GM23338 (cell line): Measurements from ENCODE around the gene RPL22. TPM values are rescaled to one million over a fixed set of nuclear protein-coding genes. Genes with fewer than 3 reads are reported as not detected.
A peak's percentile ranks its signal among the peaks of the same experiment; 100 is the strongest.

Experiments used
- ATAC-seq: fragments of 200-7000 bp; cut with Tn5 transposase; 3 replicates; pipeline ENCODE4 v1.9.1; 2020
- DNase-seq: peaks from one replicate; pipeline ENCODE4 v3.0.0-alpha.2; 2015; ENCODE audit warnings: low spot score
- H2AFZ ChIP-seq: fragments of 200-600 bp; sonication (generic); 2 replicates; pipeline ENCODE4 v1.8.0; 2016; ENCODE audit warnings: antibody characterized with exemption, mild to moderate bottlenecking, moderate library complexity
- H3F3A ChIP-seq: fragments of 200-600 bp; sonication (generic); replicated peaks from 2 replicates; pipeline ENCODE4 v1.8.0; 2017; ENCODE audit warnings: antibody characterized with exemption, mixed run types, low read depth
- H3K27ac ChIP-seq: fragments of 200-600 bp; sonication (generic); 2 replicates; pipeline ENCODE4 v1.6.1; 2016; ENCODE audit warnings: low read depth
- H3K27me3 ChIP-seq: fragments of 200-600 bp; sonication (generic); 2 replicates; pipeline ENCODE4 v1.8.0; 2016; ENCODE audit warnings: mild to moderate bottlenecking, mixed run types, moderate library complexity; ENCODE audit not compliant: insufficient read depth
- H3K36me3 ChIP-seq: fragments of 200-600 bp; sonication (generic); 2 replicates; pipeline ENCODE4 v1.8.0; 2016; ENCODE audit warnings: mild to moderate bottlenecking; ENCODE audit not compliant: insufficient read depth
- H3K4me1 ChIP-seq: fragments of 200-600 bp; sonication (generic); 2 replicates; pipeline ENCODE4 v1.8.0; 2016; ENCODE audit warnings: mild to moderate bottlenecking, moderate library complexity; ENCODE audit not compliant: insufficient read depth
- H3K4me2 ChIP-seq: fragments of 200-600 bp; sonication (generic); 2 replicates; pipeline ENCODE4 v1.7.1; 2017; ENCODE audit warnings: mixed run types
- H3K4me3 ChIP-seq: fragments of 200-600 bp; sonication (generic); 2 replicates; pipeline ENCODE4 v1.6.1; 2016; ENCODE audit warnings: mixed run types
- H3K79me2 ChIP-seq: fragments of 200-600 bp; sonication (generic); replicated peaks from 2 replicates; pipeline ENCODE4 v1.8.0; 2017; ENCODE audit warnings: mild to moderate bottlenecking; ENCODE audit not compliant: insufficient read depth
- H3K9me2 ChIP-seq: fragments of 200-600 bp; sonication (generic); 2 replicates; pipeline ENCODE4 v1.8.0; 2017; ENCODE audit not compliant: insufficient read depth
- H4K20me1 ChIP-seq: fragments of 200-600 bp; sonication (generic); replicated peaks from 2 replicates; pipeline ENCODE4 v1.8.0; 2017; ENCODE audit warnings: mild to moderate bottlenecking; ENCODE audit not compliant: insufficient read depth
- H3K27ac Mint-ChIP-seq: 2 replicates; pipeline ENCODE4 v1.8.0; 2020; ENCODE audit warnings: inconsistent platforms, mild to moderate bottlenecking, moderate library complexity, mixed read lengths
- H3K27me3 Mint-ChIP-seq: 3 replicates; pipeline ENCODE4 v1.8.0; 2022; ENCODE audit warnings: low read depth, mild to moderate bottlenecking, moderate library complexity, mixed read lengths, inconsistent platforms; ENCODE audit not compliant: insufficient read depth, poor library complexity
- H3K36me3 Mint-ChIP-seq: 3 replicates; pipeline ENCODE4 v1.8.0; 2021; ENCODE audit warnings: low read depth, mild to moderate bottlenecking, inconsistent platforms, moderate library complexity, mixed read lengths
- H3K4me1 Mint-ChIP-seq: 3 replicates; pipeline ENCODE4 v1.8.0; 2020; ENCODE audit warnings: mild to moderate bottlenecking, inconsistent platforms, mixed read lengths
- H3K4me3 Mint-ChIP-seq: 3 replicates; pipeline ENCODE4 v1.8.0; 2021; ENCODE audit warnings: moderate library complexity, mild to moderate bottlenecking, inconsistent platforms, mixed read lengths
- H3K9me3 Mint-ChIP-seq: 3 replicates; pipeline ENCODE4 v1.8.0; 2020; ENCODE audit warnings: moderate library complexity, mild to moderate bottlenecking, inconsistent platforms, mixed read lengths
- CREB1 ChIP-seq: fragments of 250-450 bp; sonication (Bioruptor Pico); IDR thresholded peaks from 2 replicates; pipeline ENCODE4 v1.5.0; 2020; ENCODE audit warnings: low read depth, mild to moderate bottlenecking, moderate library complexity
- CTCF ChIP-seq, 2 experiments: fragments of 200-600 bp in 1 of 2; sonication (generic) in 1 of 2; conservative IDR thresholded peaks; 2 replicates each; pipeline versions ENCODE4 v1.5.1 to v1.6.1; 2016 to 2017; ENCODE audit warnings: antibody characterized with exemption in 2 of 2, low read depth in 2 of 2, mild to moderate bottlenecking in 2 of 2, moderate library complexity in 1 of 2
- ETS1 ChIP-seq: IDR thresholded peaks from 2 replicates; pipeline ENCODE4 v1.6.1; 2016; ENCODE audit warnings: antibody characterized with exemption
- EZH2 ChIP-seq: fragments of 200-600 bp; sonication (generic); IDR thresholded peaks from one replicate; pipeline ENCODE4 v1.8.0; 2017; ENCODE audit warnings: antibody characterized with exemption, mild to moderate bottlenecking, low read depth; ENCODE audit not compliant: unreplicated experiment
- EZH2phosphoT487 ChIP-seq: fragments of 200-600 bp; sonication (generic); IDR thresholded peaks from one replicate; pipeline ENCODE4 v1.8.1; 2018; ENCODE audit warnings: antibody characterized with exemption; ENCODE audit not compliant: unreplicated experiment
- NANOG ChIP-seq: IDR thresholded peaks from 2 replicates; pipeline ENCODE4 v1.6.1; 2016; ENCODE audit warnings: antibody characterized with exemption, borderline replicate concordance
- POLR2AphosphoS5 ChIP-seq: IDR thresholded peaks from 2 replicates; pipeline ENCODE4 v1.6.1; 2016; ENCODE audit warnings: antibody characterized with exemption, low read depth
- STAT1 ChIP-seq: IDR thresholded peaks from one replicate; pipeline ENCODE4 v1.6.1; 2016; ENCODE audit warnings: antibody characterized with exemption; ENCODE audit not compliant: unreplicated experiment
- ZNF114 ChIP-seq: fragments of 250-450 bp; sonication (Bioruptor Pico); IDR thresholded peaks from 2 replicates; pipeline ENCODE4 v1.5.0; 2020; ENCODE audit warnings: mild to moderate bottlenecking, moderate library complexity
- ZNF331 ChIP-seq: fragments of 250-450 bp; sonication (Bioruptor Pico); IDR thresholded peaks from 2 replicates; pipeline ENCODE4 v1.5.0; 2020; ENCODE audit warnings: low read depth, mild to moderate bottlenecking, moderate library complexity
- polyA plus RNA-seq: library from polyadenylated mRNA; unstranded; fragments of >200 nt; fragmentation: Nextera tagmentation; extraction: Ambion mirVana; gene quantifications from 2 replicates; pipeline ENCODE4 v1.2.1, GENCODE V29; 2016
- total RNA-seq: library from RNA; depleted of rRNA; stranded (reverse); fragments of >200 nt; shearing (Covaris generic); gene quantifications from 2 replicates; pipeline ENCODE4 v1.2.3, GENCODE V29; 2014
- TF ChIP-seq, protein P1 (sequence below): IDR thresholded peaks from one replicate; pipeline ENCODE4 v1.6.1; 2018; ENCODE audit warnings: antibody characterized with exemption; ENCODE audit not compliant: unreplicated experiment

The RPL22 gene
- total and polyA plus RNA-seq, 2 experiments from 2014 or later, result 145 to 818 TPM

DNA sequence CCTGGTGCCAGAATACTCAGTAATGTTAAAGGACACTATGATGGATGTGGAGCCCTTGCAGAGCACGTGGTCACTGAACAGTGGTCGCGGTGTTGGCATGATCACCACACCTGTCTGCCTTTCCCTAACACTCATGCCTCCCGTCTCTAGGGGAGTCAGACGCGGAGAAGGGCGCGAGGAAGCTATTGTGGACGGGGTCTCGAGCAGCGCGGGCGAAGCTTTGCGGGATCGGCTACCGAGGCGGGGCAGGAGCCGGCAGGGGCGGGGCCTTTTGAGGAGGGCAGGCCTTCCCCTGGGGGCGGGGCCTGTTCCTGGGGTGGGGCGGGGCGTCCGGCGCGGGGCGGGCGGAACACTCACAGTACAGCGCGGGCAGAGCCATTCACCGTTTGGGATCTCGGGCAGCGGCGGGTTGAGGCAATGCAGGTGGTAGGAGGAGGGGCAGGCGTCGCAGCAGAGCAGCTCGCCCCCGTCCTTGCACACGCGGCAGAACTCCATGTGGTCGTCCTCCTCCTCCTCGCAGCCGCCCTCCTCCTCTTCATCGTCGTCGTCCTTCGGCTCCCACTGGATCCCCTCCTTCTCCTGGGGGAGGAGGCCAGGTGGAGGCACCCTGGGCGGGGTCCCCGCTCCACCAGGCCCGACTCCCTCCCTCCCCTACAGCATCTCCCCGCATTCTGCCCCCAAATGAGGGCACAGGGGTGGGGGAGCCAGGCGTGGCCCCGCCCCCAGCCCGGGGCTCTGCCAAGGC, 50.7 kb downstream of the RPL22 start:
- 0 out of 2 replicates have a peak, but pooled peaks cover 2% of the 10 kb centered on the region for H3F3A ChIP-seq
- peaks cover 15% of the 10 kb centered on the region for H3K27me3 Mint-ChIP-seq
- no peak for TF ChIP-seq NANOG
- TF ChIP-seq POLR2AphosphoS5, result no peak
- TF ChIP-seq ETS1, result no peak
- TF ChIP-seq ZNF331 (CRISPR knock-in tag), result no peak
- no peak for TF ChIP-seq CTCF (conservative IDR thresholded peaks at IDR 0.05; ENCODE audit: low read depth in 2 of 2)
- TF ChIP-seq ZNF114 (CRISPR knock-in tag), result no peak
- TF ChIP-seq EZH2phosphoT487, result no peak
- peak; percentile 95 for ATAC-seq
- H2AFZ ChIP-seq, result peak overlapping the region; percentile 98
- no peaks in the 10 kb centered on the region for H3K36me3 Mint-ChIP-seq
- H3K9me3 Mint-ChIP-seq, result peaks cover 3% of the 10 kb centered on the region; the same call in 1 of the 3 replicates
- no peak overlapping the region; the same call in none of the 3 replicates for H3K4me3 Mint-ChIP-seq
- H3K79me2 ChIP-seq, result no peaks in the 10 kb centered on the region
- peak overlapping the region; percentile 81 for H3K4me2 ChIP-seq
- H3K27ac ChIP-seq, result no peak overlapping the region
- H3K9me2 ChIP-seq, result peaks cover 13% of the 10 kb centered on the region
- DNase-seq, result peak; percentile 93
- peaks cover 5% of the 10 kb centered on the region; the same call in 2 of the 3 replicates for H3K4me1 Mint-ChIP-seq
- H3K27me3 ChIP-seq, result peaks cover 24% of the 10 kb centered on the region
- peak overlapping the region; percentile 55 for H3K4me3 ChIP-seq
- no peaks in the 10 kb centered on the region for H3K36me3 ChIP-seq
- no peak overlapping the region for H3K27ac Mint-ChIP-seq
- no peaks in the 10 kb centered on the region for H3K4me1 ChIP-seq
- no peaks in the 10 kb centered on the region for H4K20me1 ChIP-seq

DNA sequence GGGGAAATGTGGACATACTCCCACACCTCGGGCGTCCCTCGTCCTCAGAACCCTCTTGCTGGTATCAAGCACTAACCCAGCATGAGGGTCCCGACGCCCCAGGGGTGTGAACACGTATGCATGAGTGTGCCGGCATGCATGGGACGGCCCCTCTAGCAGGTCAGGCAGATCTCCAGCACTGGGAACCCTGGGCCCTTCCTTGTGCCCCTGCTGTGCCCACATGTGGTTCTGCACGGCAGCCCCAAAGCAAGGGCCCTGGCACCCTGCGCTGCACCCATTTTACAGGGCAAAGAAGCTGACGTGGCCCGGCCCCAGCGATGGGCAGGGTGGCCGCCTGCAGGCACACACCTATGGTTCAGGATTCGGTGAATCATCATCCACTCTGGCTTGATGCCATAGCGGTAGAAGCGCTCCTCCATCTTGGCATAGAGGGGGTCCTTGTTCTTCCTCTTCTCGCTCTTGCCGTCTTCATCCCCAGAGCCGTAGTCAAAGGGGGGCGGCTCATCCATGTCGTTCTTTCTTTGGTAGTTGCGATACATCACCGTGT, 53.5 kb downstream of the RPL22 start:
- Mint-ChIP-seq H3K4me1 (peaks cover 5% of the 10 kb centered on the region; the same call in 2 of the 3 replicates), H3K27me3 (peaks cover 12% of the 10 kb centered on the region), H3K9me3 (no peaks in the 10 kb centered on the region), H3K4me3 (no peak overlapping the region), H3K27ac (no peak overlapping the region), H3K36me3 (no peaks in the 10 kb centered on the region)
- Histone ChIP-seq H3K79me2 (no peaks in the 10 kb centered on the region), H3K4me2 (no peak overlapping the region), H3K9me2 (peaks cover 13% of the 10 kb centered on the region), H3K4me1 (no peaks in the 10 kb centered on the region), H3K4me3 (no peak overlapping the region), H3K36me3 (no peaks in the 10 kb centered on the region), H3K27ac (no peak overlapping the region), H4K20me1 (no peaks in the 10 kb centered on the region), H3F3A (0 out of 2 replicates have a peak, but pooled peaks cover 2% of the 10 kb centered on the region), H3K27me3 (peaks cover 24% of the 10 kb centered on the region), H2AFZ (no peak overlapping the region)
- DNase-seq, result no peak
- ATAC-seq, result no peak
- no peak for TF ChIP-seq CREB1 (CRISPR knock-in tag)
- no peak for TF ChIP-seq ZNF114 (CRISPR knock-in tag)
- TF ChIP-seq NANOG, result no peak
- no peak for TF ChIP-seq ETS1
- no peak for TF ChIP-seq EZH2
- TF ChIP-seq STAT1, result no peak
- TF ChIP-seq, protein P1, sequence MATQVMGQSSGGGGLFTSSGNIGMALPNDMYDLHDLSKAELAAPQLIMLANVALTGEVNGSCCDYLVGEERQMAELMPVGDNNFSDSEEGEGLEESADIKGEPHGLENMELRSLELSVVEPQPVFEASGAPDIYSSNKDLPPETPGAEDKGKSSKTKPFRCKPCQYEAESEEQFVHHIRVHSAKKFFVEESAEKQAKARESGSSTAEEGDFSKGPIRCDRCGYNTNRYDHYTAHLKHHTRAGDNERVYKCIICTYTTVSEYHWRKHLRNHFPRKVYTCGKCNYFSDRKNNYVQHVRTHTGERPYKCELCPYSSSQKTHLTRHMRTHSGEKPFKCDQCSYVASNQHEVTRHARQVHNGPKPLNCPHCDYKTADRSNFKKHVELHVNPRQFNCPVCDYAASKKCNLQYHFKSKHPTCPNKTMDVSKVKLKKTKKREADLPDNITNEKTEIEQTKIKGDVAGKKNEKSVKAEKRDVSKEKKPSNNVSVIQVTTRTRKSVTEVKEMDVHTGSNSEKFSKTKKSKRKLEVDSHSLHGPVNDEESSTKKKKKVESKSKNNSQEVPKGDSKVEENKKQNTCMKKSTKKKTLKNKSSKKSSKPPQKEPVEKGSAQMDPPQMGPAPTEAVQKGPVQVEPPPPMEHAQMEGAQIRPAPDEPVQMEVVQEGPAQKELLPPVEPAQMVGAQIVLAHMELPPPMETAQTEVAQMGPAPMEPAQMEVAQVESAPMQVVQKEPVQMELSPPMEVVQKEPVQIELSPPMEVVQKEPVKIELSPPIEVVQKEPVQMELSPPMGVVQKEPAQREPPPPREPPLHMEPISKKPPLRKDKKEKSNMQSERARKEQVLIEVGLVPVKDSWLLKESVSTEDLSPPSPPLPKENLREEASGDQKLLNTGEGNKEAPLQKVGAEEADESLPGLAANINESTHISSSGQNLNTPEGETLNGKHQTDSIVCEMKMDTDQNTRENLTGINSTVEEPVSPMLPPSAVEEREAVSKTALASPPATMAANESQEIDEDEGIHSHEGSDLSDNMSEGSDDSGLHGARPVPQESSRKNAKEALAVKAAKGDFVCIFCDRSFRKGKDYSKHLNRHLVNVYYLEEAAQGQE, result no peak
- no peak for TF ChIP-seq ZNF331 (CRISPR knock-in tag)
